A549 (cell line): ENCODE results near the gene COG5.

Source experiments
- CHD2 ChIP-seq: fragments of 150-350 bp; IDR thresholded peaks from 2 replicates; pipeline ENCODE4 v1.6.1; 2014; ENCODE audit warnings: low read length; ENCODE audit not compliant: partially characterized antibody
- FOSL2 ChIP-seq, 2 experiments: fragments of 450-650 bp in 1 of 2; fragments of >200 bp in 1 of 2; sonication (Bioruptor Twin) in 1 of 2; formaldehyde crosslinking; IDR thresholded peaks; 2 replicates each; pipeline versions ENCODE4 v1.5.0 to v1.6.1; 2016 to 2020; ENCODE audit warnings: mild to moderate bottlenecking in 1 of 2, moderate library complexity in 1 of 2
- GATA3 ChIP-seq: IDR thresholded peaks from 2 replicates; pipeline ENCODE4 v1.6.1; 2012; ENCODE audit warnings: borderline replicate concordance
- HEYL ChIP-seq: fragments of 250-450 bp; sonication (Bioruptor Pico); IDR thresholded peaks from 2 replicates; pipeline ENCODE4 v1.8.0; 2021; ENCODE audit warnings: mild to moderate bottlenecking, moderate library complexity
- HOXA7 ChIP-seq: fragments of 250-450 bp; sonication (Bioruptor Pico); IDR thresholded peaks from 2 replicates; pipeline ENCODE4 v1.5.0; 2020; ENCODE audit warnings: mild to moderate bottlenecking, moderate library complexity
- POLR2A ChIP-seq: IDR thresholded peaks from 2 replicates; pipeline ENCODE4 v1.6.1; 2012; ENCODE audit warnings: mild to moderate bottlenecking, low read length
- RAD21 ChIP-seq, 2 experiments: fragments of >200 bp in 1 of 2; sonication (Bioruptor Twin) in 1 of 2; formaldehyde crosslinking in 1 of 2; IDR thresholded peaks in 1 of 2; conservative IDR thresholded peaks in 1 of 2; 2 replicates in 1 of 2; 3 replicates in 1 of 2; pipeline ENCODE4 v1.6.1; 2012 to 2018; ENCODE audit warnings: inconsistent platforms in 1 of 2
- RARB ChIP-seq: fragments of 250-450 bp; sonication (Bioruptor Pico); IDR thresholded peaks from 2 replicates; pipeline ENCODE4 v1.8.0; 2021; ENCODE audit warnings: mild to moderate bottlenecking, moderate library complexity
- TF ChIP-seq, protein P1 (sequence below): fragments of >200 bp; sonication (Bioruptor Twin); formaldehyde crosslinking; IDR thresholded peaks from 3 replicates; pipeline ENCODE4 v1.5.1; 2016
- TF ChIP-seq, protein P2 (sequence below): fragments of 200-600 bp; sonication (generic); IDR thresholded peaks from 2 replicates; pipeline ENCODE4 v1.6.1; 2016; ENCODE audit warnings: antibody characterized with exemption, mild to moderate bottlenecking, moderate library complexity
- TF ChIP-seq, protein P3 (sequence below): fragments of 450-650 bp; IDR thresholded peaks from 2 replicates; pipeline ENCODE4 v1.6.1; 2014; ENCODE audit warnings: antibody characterized with exemption

DNA sequence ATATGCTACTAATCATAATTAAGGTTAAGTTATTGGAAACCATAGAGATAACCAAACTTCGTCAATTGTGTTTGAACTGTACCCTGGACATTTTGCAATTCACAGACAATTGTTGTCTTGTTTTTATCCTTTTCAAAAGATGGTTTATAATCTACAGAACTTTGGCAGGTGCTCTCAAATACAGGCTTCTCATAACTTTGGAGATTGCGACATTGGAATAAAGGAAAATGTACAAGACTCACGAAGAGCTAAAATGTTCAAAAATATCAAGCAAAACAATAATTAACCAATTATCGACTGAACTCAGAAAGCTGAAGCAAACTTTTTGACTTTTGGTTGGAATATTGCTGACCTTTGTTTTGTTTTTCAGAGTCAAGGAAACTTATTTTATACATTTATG is 182.3 kb downstream of the COG5 start:
- TF ChIP-seq, protein P1, sequence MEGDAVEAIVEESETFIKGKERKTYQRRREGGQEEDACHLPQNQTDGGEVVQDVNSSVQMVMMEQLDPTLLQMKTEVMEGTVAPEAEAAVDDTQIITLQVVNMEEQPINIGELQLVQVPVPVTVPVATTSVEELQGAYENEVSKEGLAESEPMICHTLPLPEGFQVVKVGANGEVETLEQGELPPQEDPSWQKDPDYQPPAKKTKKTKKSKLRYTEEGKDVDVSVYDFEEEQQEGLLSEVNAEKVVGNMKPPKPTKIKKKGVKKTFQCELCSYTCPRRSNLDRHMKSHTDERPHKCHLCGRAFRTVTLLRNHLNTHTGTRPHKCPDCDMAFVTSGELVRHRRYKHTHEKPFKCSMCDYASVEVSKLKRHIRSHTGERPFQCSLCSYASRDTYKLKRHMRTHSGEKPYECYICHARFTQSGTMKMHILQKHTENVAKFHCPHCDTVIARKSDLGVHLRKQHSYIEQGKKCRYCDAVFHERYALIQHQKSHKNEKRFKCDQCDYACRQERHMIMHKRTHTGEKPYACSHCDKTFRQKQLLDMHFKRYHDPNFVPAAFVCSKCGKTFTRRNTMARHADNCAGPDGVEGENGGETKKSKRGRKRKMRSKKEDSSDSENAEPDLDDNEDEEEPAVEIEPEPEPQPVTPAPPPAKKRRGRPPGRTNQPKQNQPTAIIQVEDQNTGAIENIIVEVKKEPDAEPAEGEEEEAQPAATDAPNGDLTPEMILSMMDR, result no peak
- no peak for TF ChIP-seq FOSL2 (IDR thresholded peaks at IDR 0.05)
- TF ChIP-seq FOSL2 (CRISPR knock-in tag; IDR thresholded peaks at IDR 0.05), result no peak
- TF ChIP-seq HEYL (CRISPR knock-in tag), result no peak
- no peak for TF ChIP-seq HOXA7 (CRISPR knock-in tag)
- no peak for TF ChIP-seq POLR2A
- no peak for TF ChIP-seq GATA3
- TF ChIP-seq, protein P2, sequence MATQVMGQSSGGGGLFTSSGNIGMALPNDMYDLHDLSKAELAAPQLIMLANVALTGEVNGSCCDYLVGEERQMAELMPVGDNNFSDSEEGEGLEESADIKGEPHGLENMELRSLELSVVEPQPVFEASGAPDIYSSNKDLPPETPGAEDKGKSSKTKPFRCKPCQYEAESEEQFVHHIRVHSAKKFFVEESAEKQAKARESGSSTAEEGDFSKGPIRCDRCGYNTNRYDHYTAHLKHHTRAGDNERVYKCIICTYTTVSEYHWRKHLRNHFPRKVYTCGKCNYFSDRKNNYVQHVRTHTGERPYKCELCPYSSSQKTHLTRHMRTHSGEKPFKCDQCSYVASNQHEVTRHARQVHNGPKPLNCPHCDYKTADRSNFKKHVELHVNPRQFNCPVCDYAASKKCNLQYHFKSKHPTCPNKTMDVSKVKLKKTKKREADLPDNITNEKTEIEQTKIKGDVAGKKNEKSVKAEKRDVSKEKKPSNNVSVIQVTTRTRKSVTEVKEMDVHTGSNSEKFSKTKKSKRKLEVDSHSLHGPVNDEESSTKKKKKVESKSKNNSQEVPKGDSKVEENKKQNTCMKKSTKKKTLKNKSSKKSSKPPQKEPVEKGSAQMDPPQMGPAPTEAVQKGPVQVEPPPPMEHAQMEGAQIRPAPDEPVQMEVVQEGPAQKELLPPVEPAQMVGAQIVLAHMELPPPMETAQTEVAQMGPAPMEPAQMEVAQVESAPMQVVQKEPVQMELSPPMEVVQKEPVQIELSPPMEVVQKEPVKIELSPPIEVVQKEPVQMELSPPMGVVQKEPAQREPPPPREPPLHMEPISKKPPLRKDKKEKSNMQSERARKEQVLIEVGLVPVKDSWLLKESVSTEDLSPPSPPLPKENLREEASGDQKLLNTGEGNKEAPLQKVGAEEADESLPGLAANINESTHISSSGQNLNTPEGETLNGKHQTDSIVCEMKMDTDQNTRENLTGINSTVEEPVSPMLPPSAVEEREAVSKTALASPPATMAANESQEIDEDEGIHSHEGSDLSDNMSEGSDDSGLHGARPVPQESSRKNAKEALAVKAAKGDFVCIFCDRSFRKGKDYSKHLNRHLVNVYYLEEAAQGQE, result no peak
- TF ChIP-seq, protein P3, sequence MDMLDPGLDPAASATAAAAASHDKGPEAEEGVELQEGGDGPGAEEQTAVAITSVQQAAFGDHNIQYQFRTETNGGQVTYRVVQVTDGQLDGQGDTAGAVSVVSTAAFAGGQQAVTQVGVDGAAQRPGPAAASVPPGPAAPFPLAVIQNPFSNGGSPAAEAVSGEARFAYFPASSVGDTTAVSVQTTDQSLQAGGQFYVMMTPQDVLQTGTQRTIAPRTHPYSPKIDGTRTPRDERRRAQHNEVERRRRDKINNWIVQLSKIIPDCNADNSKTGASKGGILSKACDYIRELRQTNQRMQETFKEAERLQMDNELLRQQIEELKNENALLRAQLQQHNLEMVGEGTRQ, result no peak
- no peak for TF ChIP-seq RARB (CRISPR knock-in tag)
- TF ChIP-seq RAD21 (conservative IDR thresholded peaks at IDR 0.05 in 1 of 2, IDR thresholded peaks at IDR 0.05 in 1 of 2), result no peak
- no peak for TF ChIP-seq CHD2
